Measurements from ENCODE around the gene SLC8A2. TPM values are rescaled to one million over a fixed set of nuclear protein-coding genes. Genes with fewer than 3 reads are reported as not detected.

The SLC8A2 gene
- total and polyA plus RNA-seq, 2 of the 8 experiments (the other 6 are each of a cell fraction or from before 2014, with no cell fraction given) = 7.3 to 12.4 TPM

DNA sequence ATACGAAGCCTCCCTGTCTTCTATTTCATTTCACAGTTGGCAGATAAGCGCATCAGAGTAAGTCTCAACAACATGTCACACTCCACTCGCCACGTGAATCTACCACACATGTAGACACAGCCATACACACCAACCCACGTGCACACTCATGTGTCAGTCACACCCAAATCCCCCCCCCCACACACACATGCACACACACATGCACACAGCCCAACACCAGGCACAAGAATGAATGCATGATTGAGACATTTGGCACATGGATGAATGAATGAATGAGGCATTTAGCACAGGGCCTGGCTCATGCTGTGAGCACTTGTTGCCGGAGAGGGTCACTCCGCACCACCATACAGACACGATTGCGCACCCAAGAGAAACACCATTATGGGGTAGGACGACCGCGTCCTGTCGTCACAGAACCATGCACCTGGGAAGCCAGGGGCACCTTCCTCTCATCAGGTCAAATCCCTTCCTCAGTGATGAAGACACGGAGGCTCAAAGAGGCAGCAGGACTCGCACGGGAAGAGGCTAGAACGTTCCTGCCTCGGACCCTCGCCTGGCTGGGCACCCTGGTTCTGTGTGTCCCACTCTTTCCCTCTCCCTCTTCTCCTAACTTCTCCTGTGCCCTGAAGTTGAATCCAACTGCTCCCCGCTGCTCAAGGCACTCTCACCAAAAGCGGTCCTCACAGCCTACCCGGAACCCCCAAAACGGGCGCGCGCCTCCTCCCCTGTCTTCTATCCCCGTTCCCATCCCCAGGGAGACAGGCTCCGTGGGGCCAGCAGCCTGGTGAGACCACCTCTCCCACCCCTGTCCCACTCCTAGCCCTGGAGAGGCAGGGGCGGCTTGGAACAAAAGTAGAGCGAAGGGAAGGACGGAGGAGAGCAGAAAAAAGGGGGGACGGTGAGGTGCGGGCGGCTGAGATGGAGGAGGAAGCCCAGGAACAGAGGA is 53.7 kb downstream of the SLC8A2 start:
- H3K27me3 ChIP-seq (replicated peaks in 1 of 4; ENCODE audit: control insufficient read depth in 3 of 4, extremely low read depth in 1 of 4, insufficient read depth in 3 of 4, low read length in 3 of 4) = peaks cover 31 to 70% (median 68%) of the 10 kb centered on the region in 4 experiments
- DNase-seq (ENCODE audit: low read depth in 1 of 2, low spot score in 2 of 2) (peak in 1 of 2 experiments; percentile 69), FAIRE-seq (no peak)
- peaks cover 6 to 34% (median 19%) of the 10 kb centered on the region in 4 experiments for H3K4me1 ChIP-seq (replicated peaks in 1 of 4; ENCODE audit: control insufficient read depth in 3 of 4, insufficient read depth in 4 of 4, low read length in 3 of 4)
- peak overlapping the region; percentile 41 to 75 (median 58) for H3K4me3 ChIP-seq (ENCODE audit: extremely low read depth in 1 of 4, insufficient read depth in 2 of 4, low read depth in 3 of 4, low read length in 4 of 4)
- ChIA-PET POLR2A (ENCODE audit: partially characterized antibody) (interaction anchor here (0.5 to 1.7 kb wide), 12 partner anchors 10 to 1456 kb away, joined by 3 to 7 read pairs (median 4); partner anchors contain the start of gene DHX34), CTCF (ENCODE audit: partially characterized antibody) (interaction anchor here (1.0 to 5.2 kb wide), 6 partner anchors 10 to 289 kb away, joined by 3 to 32 read pairs (median 3); no protein-coding TSS in a partner anchor)
- H4K20me1 ChIP-seq (replicated peaks in 1 of 2; ENCODE audit: control insufficient read depth in 1 of 2, insufficient read depth in 2 of 2, low read length in 2 of 2) = peaks cover 5 to 12% of the 10 kb centered on the region in 2 experiments
- no peak overlapping the region for H4K5ac ChIP-seq (ENCODE audit: insufficient read length, low read depth, low read length)
- peak overlapping the region in 1 of 4 experiments; percentile 4; a peak in 2 of 7 replicates for H3K9ac ChIP-seq (replicated peaks in 1 of 4; ENCODE audit: extremely low read depth in 1 of 4, low read depth in 3 of 4, low read length in 3 of 4)
- peak overlapping the region; percentile 92 to 96 for H3K4me2 ChIP-seq (ENCODE audit: insufficient read depth in 1 of 2, low read depth in 2 of 2, low read length in 2 of 2)
- H3K9me3 ChIP-seq (ENCODE audit: insufficient read depth in 2 of 2, low read depth in 1 of 2, low read length in 1 of 2) = no peaks in the 10 kb centered on the region
- peak overlapping the region; percentile 88 for H2BK20ac ChIP-seq (ENCODE audit: low read length)
- peak overlapping the region; percentile 87 for H3K18ac ChIP-seq (ENCODE audit: extremely low read depth, low read length)
- H2AK5ac ChIP-seq (ENCODE audit: low read depth, low read length) = peak overlapping the region; percentile 17
- peaks cover 0 to 3% (median 0%) of the 10 kb centered on the region in 4 experiments; a peak in 1 of 8 replicates for H3K36me3 ChIP-seq (ENCODE audit: control insufficient read depth in 2 of 4, insufficient read depth in 4 of 4, low read length in 3 of 4)
- H3K14ac ChIP-seq (ENCODE audit: insufficient read length) = no peak overlapping the region
- peak overlapping the region; percentile 93; the same call in 1 of the 2 replicates for H2BK12ac ChIP-seq (ENCODE audit: low read depth, low read length)
- no peak overlapping the region for H4K91ac ChIP-seq (replicated peaks; ENCODE audit: insufficient read length, low read length)
- H2BK15ac ChIP-seq (ENCODE audit: low read length) = peak overlapping the region; percentile 98
- H3K23me2 ChIP-seq (ENCODE audit: low read depth, low read length) = peaks cover 36% of the 10 kb centered on the region
- no peak overlapping the region for H3K27ac ChIP-seq (ENCODE audit: low read depth, low read length)
- H4K8ac ChIP-seq (ENCODE audit: extremely low read depth, insufficient read depth, low read length) = 0 out of 2 replicates have a peak overlapping the region, but pooled peaks have one; percentile 39
- no peak overlapping the region for H3K4ac ChIP-seq (replicated peaks; ENCODE audit: insufficient read length, low read depth, low read length)
- 5% methylated on average over 31 of the region's 34 CpGs; no CpG with 5 or more reads in 1 of the 2 experiments for WGBS, 2 experiments (ENCODE audit: extremely low coverage in 1 of 2, insufficient coverage in 1 of 2, insufficient read length in 1 of 2, insufficient replicate concordance in 2 of 2, low coverage in 1 of 2, low lambda C conversion rate in 2 of 2, missing lambda C conversion rate in 1 of 2)
- no peak overlapping the region for H2BK120ac ChIP-seq (replicated peaks; ENCODE audit: low read depth, low read length)
- no peak overlapping the region for H3K23ac ChIP-seq (ENCODE audit: insufficient read length)
- no peak overlapping the region for H3K56ac ChIP-seq (replicated peaks; ENCODE audit: insufficient read length, low read depth, low read length)
- H3K79me2 ChIP-seq (ENCODE audit: control insufficient read depth in 1 of 2, insufficient read depth in 2 of 2, low read length in 2 of 2) = no peaks in the 10 kb centered on the region
- H3K79me1 ChIP-seq (ENCODE audit: low read depth, low read length) = no peaks in the 10 kb centered on the region
- H2AFZ ChIP-seq (ENCODE audit: low read length) = no peak overlapping the region
- no peak overlapping the region; the same call in 1 of the 2 replicates for H2BK5ac ChIP-seq (ENCODE audit: low read depth, low read length)
- TF ChIP-seq RNF2 (IDR thresholded peaks at IDR 0.05; ENCODE audit: borderline replicate concordance, low read depth, low read length, missing control alignments, poor library complexity, severe bottlenecking) (peak; percentile 24), EGR1 (IDR thresholded peaks at IDR 0.05; ENCODE audit: borderline replicate concordance, low read depth, low read length) (no peak), CEBPB (IDR thresholded peaks at IDR 0.05; ENCODE audit: low read depth, low read length) (no peak), MAFK (IDR thresholded peaks at IDR 0.05; ENCODE audit: low read depth, low read length) (no peak), HDAC6 (IDR thresholded peaks at IDR 0.05; ENCODE audit: low read depth, low read length) (no peak), POLR2A (IDR thresholded peaks at IDR 0.05; ENCODE audit: control extremely low read depth in 1 of 2, low read depth in 2 of 2, low read length in 2 of 2) (no peak), CBX8 (IDR thresholded peaks at IDR 0.05; ENCODE audit: borderline replicate concordance, low read depth, low read length) (no peak), JUND (IDR thresholded peaks at IDR 0.05; ENCODE audit: low read length) (no peak), TAF7 (optimal IDR thresholded peaks at IDR 0.05; ENCODE audit: borderline replicate concordance, low read depth, low read length) (no peak), KDM4A (IDR thresholded peaks at IDR 0.05; ENCODE audit: low read depth, low read length, severe bottlenecking) (peak; percentile 4)
